NB4 (cell line): ENCODE results near the gene OLFML2B.

Experiments
- DNase-seq: peaks from one replicate; pipeline ENCODE4 v3.0.0; 2010; ENCODE audit warnings: low read depth
- H3K4me3 ChIP-seq: one replicate; pipeline ENCODE4 v1.5.1; 2011; ENCODE audit warnings: mild to moderate bottlenecking, low read depth, low read length, moderate library complexity
- CTCF ChIP-seq: IDR thresholded peaks from one replicate; pipeline ENCODE4 v1.5.1; 2012; ENCODE audit warnings: low read depth, low read length
- MYC ChIP-seq: IDR thresholded peaks from 2 replicates; pipeline ENCODE4 v1.6.1; 2011; ENCODE audit warnings: low read depth, low read length
- POLR2A ChIP-seq: IDR thresholded peaks from 2 replicates; pipeline ENCODE4 v1.6.1; 2011; ENCODE audit warnings: mild to moderate bottlenecking; ENCODE audit not compliant: insufficient read length; ENCODE audit errors: extremely low read depth
- TF ChIP-seq, protein P1 (sequence below): IDR thresholded peaks from 2 replicates; pipeline ENCODE4 v1.6.1; 2011; ENCODE audit warnings: low read depth, low read length

The OLFML2B gene

DNA sequence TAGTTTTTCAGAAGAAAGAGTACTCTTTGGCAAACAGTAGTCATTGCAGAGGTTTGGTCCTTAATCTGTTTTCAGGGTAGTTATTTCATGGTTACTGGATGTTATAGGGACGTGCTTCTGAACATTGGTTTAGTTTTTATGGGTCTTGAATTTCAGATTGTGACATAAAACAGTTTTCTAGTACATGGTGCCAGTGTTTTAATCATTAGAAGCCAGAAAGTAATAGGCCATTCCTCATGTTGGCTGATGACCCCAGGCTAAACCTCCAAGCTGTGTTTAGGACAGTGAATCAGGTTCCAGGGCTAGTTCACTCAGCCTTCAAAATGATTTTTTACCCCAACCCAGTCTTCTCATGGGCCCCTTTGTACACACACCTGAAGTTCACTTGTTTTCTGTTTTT lies 73.3 kb downstream of the OLFML2B start:
- DNase-seq: no peak
- H3K4me3 ChIP-seq: no peak overlapping the region
- no peak for TF ChIP-seq CTCF
- TF ChIP-seq POLR2A: no peak
- no peak for TF ChIP-seq MYC
- TF ChIP-seq, protein P1, sequence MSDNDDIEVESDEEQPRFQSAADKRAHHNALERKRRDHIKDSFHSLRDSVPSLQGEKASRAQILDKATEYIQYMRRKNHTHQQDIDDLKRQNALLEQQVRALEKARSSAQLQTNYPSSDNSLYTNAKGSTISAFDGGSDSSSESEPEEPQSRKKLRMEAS: no peak

DNA sequence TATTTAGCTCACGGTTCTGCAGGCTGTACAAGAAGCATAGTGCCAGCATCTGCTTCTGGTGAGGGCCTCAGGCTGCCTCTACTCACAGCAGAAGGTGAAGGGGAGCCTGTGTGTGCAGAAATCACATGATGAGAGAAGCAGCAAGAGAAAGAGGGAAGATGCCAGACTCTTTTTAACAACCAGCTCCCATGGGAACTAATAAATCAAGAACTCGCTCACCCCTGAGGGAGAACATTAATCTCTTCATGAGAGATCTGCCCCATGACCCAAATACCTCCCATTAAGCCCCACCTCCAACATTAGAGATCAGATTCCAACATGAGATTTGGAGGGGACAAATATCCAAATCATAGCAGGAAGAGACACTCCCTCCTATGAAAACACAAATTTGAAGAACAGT lies 74.1 kb downstream of the OLFML2B start:
- no peak overlapping the region for H3K4me3 ChIP-seq
- TF ChIP-seq MYC: no peak
- TF ChIP-seq POLR2A: no peak
- TF ChIP-seq, protein P1: no peak
- no peak for TF ChIP-seq CTCF
- DNase-seq: no peak

- no peak for TF ChIP-seq CTCF
- H3K4me3 ChIP-seq: no peak overlapping the region
- no peak for DNase-seq
These were observed 75.2 kb downstream of the OLFML2B start for GRCh38 chr1:161948435-161948834.

DNA sequence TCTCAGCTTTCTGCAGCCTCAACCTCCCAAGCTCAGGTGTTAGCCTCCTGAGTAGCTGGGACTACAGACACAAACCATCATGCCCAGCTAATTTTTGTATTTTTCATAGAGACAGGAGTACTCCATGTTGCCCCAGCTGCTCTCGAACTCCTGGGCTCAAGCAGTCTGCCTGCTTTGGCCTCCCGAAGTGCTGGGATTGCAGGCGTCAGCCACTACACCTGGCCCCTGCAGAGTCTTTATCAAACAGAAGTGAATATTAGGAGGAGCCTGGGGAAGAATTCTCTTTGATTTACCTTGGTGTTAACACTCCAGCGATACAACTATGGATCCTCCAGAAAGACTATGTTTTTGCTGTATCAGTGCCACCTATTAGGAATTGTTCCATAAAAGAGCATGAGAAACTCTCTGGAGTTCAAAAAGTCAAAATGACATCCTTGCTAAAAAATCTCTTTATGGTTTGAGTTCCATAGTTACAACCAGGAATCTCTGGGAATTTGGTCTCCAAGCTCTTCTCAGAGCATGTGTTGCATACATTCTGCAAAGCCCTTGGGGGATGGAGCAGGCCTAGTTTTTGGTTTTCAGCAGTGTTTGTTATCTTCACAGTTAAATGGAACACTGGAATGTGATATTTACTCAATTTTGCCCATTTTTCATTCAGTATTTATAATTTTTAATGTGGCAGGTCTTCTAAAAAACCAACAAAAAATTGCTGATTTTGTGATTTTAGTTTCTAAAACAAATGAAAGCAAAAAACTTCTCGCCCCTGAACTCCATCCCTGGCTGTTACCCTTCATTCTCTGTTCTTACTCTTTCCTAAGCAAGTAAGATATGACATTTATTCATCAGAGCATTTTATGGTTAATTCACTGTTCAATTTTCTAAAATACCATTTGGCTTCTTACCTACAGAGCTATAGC lies 77.3 kb downstream of the OLFML2B start:
- no peak overlapping the region for H3K4me3 ChIP-seq
- no peak for DNase-seq
- TF ChIP-seq CTCF (no peak), POLR2A (no peak), MYC (no peak)
- TF ChIP-seq, protein P1: no peak

DNA sequence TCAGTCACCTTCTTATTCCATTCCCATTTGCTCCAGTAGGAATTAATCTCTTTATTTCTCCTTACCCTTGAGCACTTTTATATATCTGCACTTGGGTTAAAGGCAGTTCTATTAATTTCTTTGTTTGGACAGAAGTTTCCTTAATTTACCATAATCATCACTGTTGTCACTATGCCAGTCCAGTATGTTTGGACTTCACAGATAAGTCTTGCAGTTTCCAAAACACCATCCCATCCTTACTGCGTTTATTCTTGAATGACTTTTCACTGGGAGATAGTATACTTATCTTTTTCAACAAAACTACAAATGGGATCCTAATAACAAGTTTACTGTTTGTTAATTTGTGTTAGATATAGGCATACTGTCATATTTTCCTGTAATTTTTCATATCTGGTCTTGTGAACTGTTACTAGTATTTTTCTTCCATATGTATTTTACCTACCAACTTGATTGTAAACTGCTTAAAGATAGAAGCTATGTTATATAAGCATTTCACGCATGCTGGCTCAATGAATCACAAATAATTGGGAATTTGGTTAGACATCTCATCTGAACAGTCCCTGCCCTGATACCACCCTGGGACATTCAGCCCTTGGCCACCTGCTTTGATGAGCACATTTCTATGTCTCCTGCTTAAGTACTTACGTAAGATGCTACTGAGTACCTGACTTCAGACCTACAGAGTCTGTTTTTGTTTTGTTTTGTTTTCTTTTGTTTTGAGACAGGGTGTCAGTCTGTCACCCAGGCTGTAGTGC lies 78.2 kb downstream of the OLFML2B start:
- H3K4me3 ChIP-seq: no peak overlapping the region
- no peak for TF ChIP-seq MYC
- TF ChIP-seq POLR2A: no peak
- TF ChIP-seq, protein P1: no peak
- TF ChIP-seq CTCF: no peak
- DNase-seq: no peak

DNA sequence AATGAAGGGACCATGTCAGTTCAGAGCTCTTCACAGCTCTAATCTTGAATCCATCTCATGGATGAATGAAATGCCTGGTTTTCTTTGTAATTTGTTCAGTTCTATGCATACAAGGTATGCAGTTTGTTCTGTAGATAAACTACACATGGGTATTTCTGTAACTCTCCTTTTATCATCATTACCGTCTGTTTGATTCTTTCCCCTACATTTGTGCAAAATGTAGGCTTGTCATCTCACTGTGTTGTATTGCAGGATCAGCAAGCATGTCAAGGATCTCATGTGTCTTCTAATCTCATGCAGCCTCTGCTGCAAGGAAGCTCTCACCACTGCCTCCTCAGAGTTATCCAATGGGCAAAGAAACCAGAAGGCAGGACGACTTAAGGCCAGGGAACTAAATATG lies 79.3 kb downstream of the OLFML2B start:
- no peak for DNase-seq
- TF ChIP-seq POLR2A (no peak), MYC (no peak), CTCF (no peak)
- TF ChIP-seq, protein P1: no peak
- H3K4me3 ChIP-seq: no peak overlapping the region
